Loucy (cell line): Measurements from ENCODE around the gene KCNA5.

Source experiments
- EZH2phosphoT487 ChIP-seq: fragments of 200-600 bp; IDR thresholded peaks from 2 replicates; pipeline ENCODE4 v1.6.1; 2018; ENCODE audit warnings: antibody characterized with exemption, mild to moderate bottlenecking, moderate library complexity, borderline replicate concordance
- TF ChIP-seq, protein P1 (sequence below): fragments of 200-600 bp; sonication (generic); conservative IDR thresholded peaks from 2 replicates; pipeline ENCODE4 v1.5.1; 2014; ENCODE audit warnings: mild to moderate bottlenecking, antibody characterized with exemption, low read length

DNA sequence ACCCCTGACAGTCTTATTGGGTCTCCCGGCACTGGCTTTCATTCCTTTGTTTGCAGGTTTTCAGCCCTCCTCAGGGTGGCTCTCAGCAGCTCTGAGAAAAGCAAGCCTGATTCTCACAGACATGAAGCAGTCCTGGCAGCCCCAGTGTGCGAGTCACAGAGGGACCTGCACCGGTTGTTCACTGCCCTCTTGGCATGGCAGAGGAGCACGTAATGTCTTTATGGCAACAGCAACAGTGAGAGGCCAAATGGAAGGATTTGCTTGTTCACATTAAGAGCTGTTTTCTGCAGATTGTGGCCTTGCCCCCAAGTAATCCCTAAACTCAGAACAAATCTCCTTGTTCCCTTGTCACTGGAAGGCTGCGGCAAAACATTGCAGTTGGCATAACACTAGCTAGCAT lies 3.4 kb downstream of the KCNA5 start:
- TF ChIP-seq, protein P1, sequence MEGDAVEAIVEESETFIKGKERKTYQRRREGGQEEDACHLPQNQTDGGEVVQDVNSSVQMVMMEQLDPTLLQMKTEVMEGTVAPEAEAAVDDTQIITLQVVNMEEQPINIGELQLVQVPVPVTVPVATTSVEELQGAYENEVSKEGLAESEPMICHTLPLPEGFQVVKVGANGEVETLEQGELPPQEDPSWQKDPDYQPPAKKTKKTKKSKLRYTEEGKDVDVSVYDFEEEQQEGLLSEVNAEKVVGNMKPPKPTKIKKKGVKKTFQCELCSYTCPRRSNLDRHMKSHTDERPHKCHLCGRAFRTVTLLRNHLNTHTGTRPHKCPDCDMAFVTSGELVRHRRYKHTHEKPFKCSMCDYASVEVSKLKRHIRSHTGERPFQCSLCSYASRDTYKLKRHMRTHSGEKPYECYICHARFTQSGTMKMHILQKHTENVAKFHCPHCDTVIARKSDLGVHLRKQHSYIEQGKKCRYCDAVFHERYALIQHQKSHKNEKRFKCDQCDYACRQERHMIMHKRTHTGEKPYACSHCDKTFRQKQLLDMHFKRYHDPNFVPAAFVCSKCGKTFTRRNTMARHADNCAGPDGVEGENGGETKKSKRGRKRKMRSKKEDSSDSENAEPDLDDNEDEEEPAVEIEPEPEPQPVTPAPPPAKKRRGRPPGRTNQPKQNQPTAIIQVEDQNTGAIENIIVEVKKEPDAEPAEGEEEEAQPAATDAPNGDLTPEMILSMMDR = no peak
- no peak for TF ChIP-seq EZH2phosphoT487
